Tibial artery (tissue), 4 donors: Measurements from ENCODE around the gene HAND2.
A peak's percentile ranks its signal among the peaks of the same experiment; 100 is the strongest.

Experiments
- DNase-seq, 2 donors: peaks; one replicate each; pipeline ENCODE4 v3.0.0-alpha.2; 2019
- H3K27ac ChIP-seq, 2 donors: fragments of 200-600 bp; sonication (generic) in 1 of 2; 1 replicate in 1 of 2; 2 replicates in 1 of 2; pipeline ENCODE4 v1.5.1; 2018 to 2019; ENCODE audit warnings: mild to moderate bottlenecking in 1 of 2
- H3K27me3 ChIP-seq, 2 donors: fragments of 200-600 bp; sonication (generic) in 1 of 2; one replicate each; pipeline versions ENCODE4 v1.5.1 to v1.6.0; 2016 to 2019
- H3K36me3 ChIP-seq, 3 donors: fragments of 200-600 bp; sonication (generic) in 2 of 3; one replicate each; pipeline ENCODE4 v1.5.1; 2016 to 2019; ENCODE audit warnings: mild to moderate bottlenecking in 2 of 3
- H3K4me1 ChIP-seq, 4 donors: fragments of 200-600 bp; sonication (generic) in 2 of 4; 1 replicate in 3 of 4; 2 replicates in 1 of 4; pipeline ENCODE4 v1.5.1; 2016 to 2019
- H3K4me3 ChIP-seq, 2 donors: fragments of 200-600 bp; sonication (generic) in 1 of 2; 1 replicate in 1 of 2; 2 replicates in 1 of 2; pipeline ENCODE4 v1.5.1; 2018 to 2019; ENCODE audit warnings: mild to moderate bottlenecking in 2 of 2
- H3K9me3 ChIP-seq, 3 donors: fragments of 200-600 bp; sonication (generic) in 1 of 3; one replicate each; pipeline ENCODE4 v1.5.1; 2016 to 2019
- CTCF ChIP-seq, 2 experiments: fragments of 200-600 bp in 1 of 2; fragments of 450-650 bp in 1 of 2; IDR thresholded peaks; one replicate each; pipeline ENCODE4 v1.5.1; 2017 to 2019; ENCODE audit warnings: antibody characterized with exemption in 2 of 2, mild to moderate bottlenecking in 1 of 2, moderate library complexity in 1 of 2
- intact Hi-C: fragments of 100-400 bp; cut with DNase I; formaldehyde crosslinking; loops from one replicate; pipeline ENCODE4 v1.15.0; 2023; ENCODE audit warnings: low total_unique reads

HAND2 gene

DNA sequence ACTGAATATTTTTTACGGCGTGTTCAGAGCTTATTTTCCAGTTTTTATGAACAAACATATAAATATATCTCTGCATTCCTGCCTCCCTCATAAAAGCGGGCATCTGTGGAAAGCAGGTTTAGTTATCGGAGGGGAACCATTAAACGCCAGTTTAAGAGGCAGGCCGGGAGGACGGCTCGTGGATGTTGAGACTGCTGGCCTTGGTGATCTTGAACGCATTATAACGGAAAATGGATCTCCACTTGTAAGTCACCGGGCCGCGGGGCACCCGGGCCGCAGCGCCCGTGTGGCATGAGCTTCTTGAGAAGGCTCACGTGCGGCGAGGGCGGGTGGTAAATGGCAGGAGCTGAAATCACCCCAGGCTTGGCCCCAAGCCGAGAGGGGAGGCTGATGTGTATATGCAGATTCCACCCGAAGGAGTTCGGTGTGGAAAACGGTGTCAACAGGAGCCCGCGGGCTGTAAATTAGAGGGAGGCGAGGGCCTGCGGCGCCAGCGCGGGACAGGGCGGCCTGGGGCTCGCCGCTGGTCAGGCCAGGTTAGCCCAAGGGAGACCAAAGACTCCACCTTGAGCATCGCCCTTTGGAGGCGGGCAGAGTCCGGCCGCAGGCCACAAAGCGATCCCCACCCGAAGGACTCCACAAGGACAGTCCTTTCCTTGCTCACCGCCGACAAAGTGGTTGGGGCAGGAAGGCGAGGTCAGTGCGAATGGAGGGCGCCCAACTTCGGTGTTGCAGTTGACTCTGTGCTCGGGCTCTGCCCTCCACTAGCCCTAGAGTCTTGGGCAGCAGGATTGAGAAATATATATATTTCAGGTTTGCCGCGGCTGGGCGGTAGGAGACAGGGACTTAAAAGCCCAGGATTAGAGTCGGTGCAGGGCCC is 1.3 kb upstream of the HAND2 start:
- Histone ChIP-seq H3K4me3 (peak overlapping the region; percentile 91 to 92), H3K27me3 (no peaks in the 10 kb centered on the region), H3K4me1 (peaks cover 0 to 24% (median 15%) of the 10 kb centered on the region in 4 donors), H3K9me3 (no peaks in the 10 kb centered on the region), H3K27ac (no peak overlapping the region), H3K36me3 (no peaks in the 10 kb centered on the region)
- intact Hi-C loops = no loop called here
- no peak for DNase-seq
- TF ChIP-seq CTCF (IDR thresholded peaks at IDR 0.05) = no peak

- no peak for TF ChIP-seq CTCF (IDR thresholded peaks at IDR 0.05)
- Histone ChIP-seq H3K4me1 (peaks cover 0 to 24% (median 15%) of the 10 kb centered on the region in 4 donors), H3K27me3 (no peaks in the 10 kb centered on the region), H3K36me3 (no peaks in the 10 kb centered on the region), H3K27ac (peak overlapping the region; percentile 97 to 99), H3K4me3 (peak overlapping the region; percentile 91 to 92), H3K9me3 (no peaks in the 10 kb centered on the region)
- no peak for DNase-seq
- intact Hi-C loops = no loop called here
Observed at GRCh38 chr4:173530326-173531085, 477 bp upstream of the HAND2 start.

DNA sequence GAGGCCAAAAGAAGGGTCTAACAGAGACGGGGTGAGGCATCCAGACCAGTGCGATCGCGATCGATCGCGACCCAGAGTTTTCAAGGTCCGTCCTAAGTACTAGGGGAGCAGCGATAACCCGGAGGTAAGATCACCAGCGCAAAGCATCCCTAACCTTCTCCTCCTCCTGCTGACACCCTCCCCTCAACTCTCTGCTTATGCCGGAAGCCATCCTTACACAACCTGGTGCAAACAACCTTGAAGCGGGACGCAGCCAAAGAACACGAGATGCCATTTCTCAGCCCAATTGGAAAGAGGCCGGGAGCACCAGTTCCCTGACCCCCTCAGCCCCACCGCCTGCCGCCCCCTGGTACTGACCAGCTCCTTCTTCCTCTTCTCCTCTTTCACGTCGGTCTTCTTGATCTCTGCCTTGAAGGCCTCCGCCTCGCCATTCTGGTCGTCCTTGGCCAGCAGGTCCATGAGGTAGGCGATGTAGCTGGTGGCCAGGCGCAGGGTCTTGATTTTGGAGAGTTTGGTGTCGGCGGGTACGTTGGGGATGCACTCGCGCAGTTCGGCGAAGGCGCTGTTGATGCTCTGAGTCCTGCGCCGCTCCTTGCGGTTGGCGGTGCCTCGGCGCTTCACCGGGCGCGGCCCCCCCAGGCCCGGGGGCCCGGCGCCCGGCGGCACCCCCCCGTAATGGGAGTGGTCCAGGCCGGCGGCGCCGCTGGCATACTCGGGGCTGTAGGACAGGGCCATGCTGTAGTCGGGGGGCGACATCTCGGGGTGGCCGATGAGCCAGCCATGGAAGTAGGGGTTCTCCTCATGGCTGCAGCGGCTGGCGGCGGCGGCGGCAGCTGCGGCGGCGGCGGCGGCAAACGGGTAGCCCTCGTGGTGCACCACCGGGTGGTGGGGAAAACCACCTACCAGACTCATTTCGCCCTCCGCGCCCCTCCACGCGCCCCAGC is 1.4 kb downstream of the HAND2 start:
- Histone ChIP-seq H3K4me1 (peaks cover 0 to 37% (median 26%) of the 10 kb centered on the region in 4 donors), H3K36me3 (no peaks in the 10 kb centered on the region), H3K9me3 (no peaks in the 10 kb centered on the region), H3K27ac (peak overlapping the region; percentile 97 to 99), H3K4me3 (peak overlapping the region; percentile 91 to 92), H3K27me3 (no peaks in the 10 kb centered on the region)
- intact Hi-C loops = no loop called here
- DNase-seq = peak in 1 of 2 donors; percentile 77
- TF ChIP-seq CTCF (IDR thresholded peaks at IDR 0.05) = peak in 1 of 2 experiments; percentile 7

GRCh38 chr4:173527103-173527891 is 2.7 kb downstream of the HAND2 start:
- no peak for DNase-seq
- intact Hi-C loops = no loop called here
- H3K4me1 ChIP-seq = peaks cover 0 to 38% (median 27%) of the 10 kb centered on the region in 4 donors
- no peaks in the 10 kb centered on the region for H3K36me3 ChIP-seq
- peak overlapping the region; percentile 91 to 92 for H3K4me3 ChIP-seq
- H3K27ac ChIP-seq = peak overlapping the region; percentile 97 to 99
- H3K27me3 ChIP-seq = no peaks in the 10 kb centered on the region
- TF ChIP-seq CTCF (IDR thresholded peaks at IDR 0.05) = no peak
- H3K9me3 ChIP-seq = no peaks in the 10 kb centered on the region
